Measurements from ENCODE around the gene PPFIBP2.
A peak's percentile ranks its signal among the peaks of the same experiment; 100 is the strongest.

PPFIBP2 gene

DNA sequence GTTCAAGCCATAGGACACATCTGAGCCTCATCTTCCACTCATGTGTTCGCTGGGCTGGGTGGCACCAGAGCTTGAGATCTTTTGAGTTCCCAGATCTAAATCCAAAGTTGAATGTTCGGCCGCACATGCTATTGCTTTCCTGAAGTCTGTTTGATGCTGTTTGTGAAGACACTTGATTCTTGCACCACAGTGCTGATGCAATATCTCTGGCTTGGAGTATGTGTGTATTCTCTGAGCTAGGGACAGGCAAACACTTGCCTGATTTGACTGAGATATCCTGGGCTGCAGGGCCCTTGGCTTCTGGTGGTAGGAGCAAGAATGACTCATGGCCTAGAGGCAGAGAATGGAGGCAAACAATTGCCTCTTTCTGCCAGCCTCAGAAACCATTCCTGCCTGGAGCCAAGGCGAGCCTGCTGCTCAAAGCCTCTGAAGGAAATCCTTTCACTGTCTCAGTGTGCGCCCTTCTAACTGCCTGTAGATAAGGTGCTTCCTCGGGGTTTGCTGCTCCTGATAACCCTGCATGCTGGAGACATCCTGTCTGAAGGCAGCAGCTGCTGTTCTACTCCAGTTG, 86.5 kb downstream of the PPFIBP2 start:
- DNase-seq (ENCODE audit: low spot score): no peak

DNA sequence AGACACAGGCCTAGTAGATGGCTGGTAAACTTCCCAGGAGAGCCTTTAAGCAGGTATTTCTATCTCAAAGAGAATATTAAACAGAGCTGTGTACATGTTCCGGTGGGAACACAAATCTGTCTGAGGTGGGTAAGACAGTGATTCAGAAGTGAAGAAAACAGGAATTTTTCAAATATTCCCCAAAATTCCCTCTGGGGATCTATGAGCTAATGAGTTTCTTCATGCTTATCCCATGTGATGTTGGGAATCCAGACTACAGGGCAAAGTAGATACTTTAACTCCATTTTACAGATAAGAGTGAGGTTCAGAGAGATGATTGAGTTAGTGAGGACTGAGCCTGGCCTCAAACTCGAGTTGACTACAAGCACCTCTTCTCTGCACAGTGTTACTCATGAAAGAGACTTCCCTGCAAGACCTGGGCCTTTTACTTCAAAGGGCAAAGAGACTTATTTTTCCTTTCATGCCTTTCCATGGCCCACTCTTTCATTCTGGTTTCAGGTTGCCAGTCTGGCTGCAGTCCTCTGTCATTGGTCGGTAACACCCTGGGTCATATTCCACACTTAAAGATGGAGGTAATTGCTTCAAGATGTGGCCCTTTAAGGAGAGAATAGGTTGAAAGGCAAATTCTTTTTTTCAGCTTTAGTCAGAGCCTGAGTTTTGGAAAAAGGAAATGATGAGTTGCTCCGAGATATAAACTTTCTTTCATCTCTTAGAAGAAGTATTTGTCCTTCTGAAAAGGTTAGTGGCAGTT, 89.4 kb downstream of the PPFIBP2 start:
- no peak for DNase-seq (ENCODE audit: low spot score)

DNA sequence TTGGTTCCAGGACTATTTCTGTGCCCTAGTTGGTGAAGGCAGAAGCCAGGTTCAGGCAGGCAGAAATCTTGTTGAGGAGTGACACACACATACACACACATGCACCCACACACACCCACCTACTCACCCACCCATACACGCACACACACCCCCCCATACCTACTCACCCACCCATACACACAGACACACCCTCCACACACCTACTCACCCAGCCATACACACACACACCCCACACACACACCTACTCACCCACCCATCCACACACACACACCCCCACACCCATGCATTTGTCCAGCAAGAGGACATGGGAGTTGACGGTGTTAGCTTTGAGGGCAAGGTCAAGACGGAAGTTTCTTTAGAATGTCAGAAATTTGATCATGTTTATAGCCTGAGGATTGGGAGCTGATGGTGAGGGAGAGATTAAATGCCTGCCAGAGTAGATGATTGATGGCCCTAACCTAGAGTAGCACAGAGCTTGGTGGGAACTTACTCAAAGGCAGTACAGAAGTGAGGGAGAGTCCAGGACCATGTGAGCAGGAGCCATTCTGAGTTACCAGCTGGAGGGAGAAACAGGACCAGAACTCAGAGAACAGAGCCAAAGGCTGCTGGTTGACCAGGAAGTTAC, 90.6 kb downstream of the PPFIBP2 start:
- no peak for DNase-seq (ENCODE audit: low spot score)

GRCh38 chr11:7605186-7605943, 91.6 kb downstream of the PPFIBP2 start:
- DNase-seq (ENCODE audit: low spot score): no peak

- no peak for DNase-seq (ENCODE audit: low spot score)
These were observed 92.7 kb downstream of the PPFIBP2 start for GRCh38 chr11:7606496-7606895.

DNA sequence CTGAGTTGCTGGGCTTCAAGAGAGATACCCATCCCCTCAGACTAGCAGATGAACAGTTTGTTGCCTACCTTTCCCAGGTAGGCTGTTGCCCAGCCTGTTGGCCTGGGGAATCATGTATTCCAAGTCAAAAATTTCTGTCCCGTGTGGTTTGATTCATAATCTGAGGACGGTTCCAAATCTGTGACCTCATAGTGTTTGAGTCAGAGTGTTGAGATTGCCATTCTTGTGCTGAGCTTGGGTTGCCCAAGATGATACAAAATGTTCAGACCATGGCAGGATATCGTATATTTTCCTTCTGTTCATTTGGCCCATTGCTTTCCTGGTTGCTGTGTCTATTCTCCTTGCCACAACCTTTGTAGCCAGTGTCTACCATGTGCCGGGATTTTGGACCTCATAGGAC, 95.2 kb downstream of the PPFIBP2 start:
- no peak for DNase-seq (ENCODE audit: low spot score)

GRCh38 chr11:7609521-7609920, 95.7 kb downstream of the PPFIBP2 start:
- no peak for DNase-seq (ENCODE audit: low spot score)

DNA sequence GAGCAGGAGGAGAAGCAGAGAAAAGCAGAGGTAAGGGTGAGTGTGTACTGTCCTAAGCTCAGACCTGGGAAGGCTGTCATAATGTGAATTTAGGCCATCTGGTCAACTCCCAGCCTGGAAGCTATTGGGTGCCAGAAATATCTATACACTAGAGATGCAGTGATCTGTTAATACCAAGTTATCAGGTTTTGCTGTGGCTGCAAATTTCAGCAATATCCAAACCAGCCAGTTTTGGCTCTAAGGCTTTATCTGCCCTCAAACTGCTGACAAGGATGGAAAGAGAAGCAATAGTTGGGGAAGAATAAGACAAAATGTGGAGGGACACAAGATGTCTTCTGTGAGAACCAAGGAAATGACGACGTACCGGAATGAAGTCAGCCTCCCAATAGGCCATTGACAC, 96.6 kb downstream of the PPFIBP2 start:
- no peak for DNase-seq (ENCODE audit: low spot score)

GRCh38 chr11:7611411-7611810, 97.6 kb downstream of the PPFIBP2 start:
- no peak for DNase-seq (ENCODE audit: low spot score)

GRCh38 chr11:7612056-7612660, 98.4 kb downstream of the PPFIBP2 start:
- DNase-seq (ENCODE audit: low spot score): no peak

DNA sequence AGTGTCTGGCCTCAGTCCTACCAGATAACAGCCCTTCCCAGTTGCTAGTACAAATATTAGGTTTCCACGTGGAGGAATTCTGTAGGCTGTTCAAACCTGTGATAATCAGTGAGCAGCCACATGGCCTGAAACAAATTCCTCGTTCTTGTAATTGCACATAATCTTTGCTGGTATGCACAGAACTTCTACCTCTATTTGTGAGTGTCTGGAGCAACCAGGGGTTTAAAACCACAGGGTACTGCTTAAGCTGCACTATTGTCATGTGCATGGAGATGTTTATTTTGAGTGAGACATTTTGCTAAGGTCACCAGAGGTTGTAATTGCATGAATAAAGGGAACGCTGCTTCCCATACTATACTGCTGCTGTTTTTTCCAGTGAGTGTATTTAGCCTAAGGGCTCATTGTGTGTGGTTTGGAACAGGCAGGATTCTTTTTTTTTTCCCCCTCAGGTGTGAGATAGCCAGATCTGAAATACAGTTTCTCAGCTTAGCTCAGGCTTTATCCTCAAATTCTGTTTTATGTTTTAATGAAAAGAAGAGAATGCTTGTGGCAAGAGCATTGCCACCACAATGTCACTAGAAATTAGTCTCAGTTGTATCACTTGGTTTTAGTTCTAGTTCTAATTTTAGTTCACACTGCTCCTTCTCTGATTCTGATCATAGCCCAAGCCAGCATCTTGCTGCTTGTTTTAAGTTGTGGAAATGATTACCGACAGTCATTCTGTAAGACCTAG, 99.0 kb downstream of the PPFIBP2 start:
- peak; percentile 7 for DNase-seq (ENCODE audit: low spot score)

- DNase-seq (ENCODE audit: low spot score): no peak
These were observed 99.6 kb downstream of the PPFIBP2 start for GRCh38 chr11:7613394-7613720.

- DNase-seq (ENCODE audit: low spot score): no peak
These were observed 100.9 kb downstream of the PPFIBP2 start for GRCh38 chr11:7614656-7615055.

DNA sequence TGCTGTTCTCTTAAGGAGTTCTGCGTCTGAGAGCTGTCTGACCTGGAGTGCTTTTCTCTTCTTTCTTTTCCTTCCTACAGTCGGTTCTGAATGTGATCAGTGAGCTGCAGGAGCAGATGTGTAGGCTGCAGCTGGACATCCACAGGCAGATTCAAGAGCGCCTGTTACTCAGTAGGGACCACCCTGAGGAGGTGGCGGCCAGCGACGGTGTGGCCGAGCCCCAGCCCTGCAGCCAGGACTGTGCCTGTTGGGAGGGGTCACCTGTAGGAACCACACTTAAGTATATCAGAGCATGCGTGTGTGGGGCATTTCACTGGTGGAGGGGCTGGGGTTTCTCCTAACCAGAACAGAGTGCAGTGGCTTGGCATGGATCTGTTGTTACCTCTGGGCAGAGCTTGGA, 103.2 kb downstream of the PPFIBP2 start:
- no peak for DNase-seq (ENCODE audit: low spot score)

GRCh38 chr11:7619322-7619721, 105.5 kb downstream of the PPFIBP2 start:
- no peak for DNase-seq (ENCODE audit: low spot score)

GRCh38 chr11:7621090-7621489, 107.3 kb downstream of the PPFIBP2 start:
- no peak for DNase-seq (ENCODE audit: low spot score)

GRCh38 chr11:7621554-7621953, 107.8 kb downstream of the PPFIBP2 start:
- DNase-seq (ENCODE audit: low spot score): no peak

DNA sequence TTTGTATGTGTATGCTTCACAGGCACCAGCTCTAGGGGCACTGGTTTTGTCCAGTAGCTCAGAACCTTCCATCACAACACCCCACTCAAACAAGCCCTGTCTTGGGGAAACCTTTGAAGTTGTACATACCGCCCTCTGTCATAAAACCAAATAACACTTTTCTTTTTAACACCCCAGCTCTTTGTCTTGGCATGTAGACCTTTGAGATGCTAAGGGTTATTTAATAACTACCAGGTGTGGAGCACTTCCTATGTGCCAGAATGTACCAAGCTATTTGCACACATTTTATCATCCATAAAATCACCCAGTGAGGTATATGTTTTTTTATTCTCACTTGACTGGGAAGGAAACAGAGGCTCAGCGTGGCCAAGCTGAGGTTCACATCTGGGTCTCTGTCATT, 108.9 kb downstream of the PPFIBP2 start:
- no peak for DNase-seq (ENCODE audit: low spot score)

DNA sequence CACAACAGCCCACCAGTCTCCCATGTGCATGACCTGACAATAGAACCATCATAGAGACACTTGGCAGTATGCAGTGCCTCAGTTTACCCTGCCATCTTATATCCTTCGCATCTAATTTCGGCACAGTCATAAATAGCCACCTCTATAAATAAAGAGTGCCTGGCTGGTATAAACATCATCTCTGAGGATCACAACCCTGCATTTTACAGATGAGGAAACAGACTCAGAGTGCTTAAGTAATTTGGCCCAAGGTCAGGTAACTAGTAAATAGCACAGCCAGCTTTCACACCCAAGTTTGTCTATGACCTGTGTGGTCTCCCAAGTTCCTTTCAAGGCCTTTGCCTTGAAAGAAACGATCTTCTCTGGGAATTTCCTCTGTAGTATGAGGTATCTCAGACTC, 114.9 kb downstream of the PPFIBP2 start:
- DNase-seq (ENCODE audit: low spot score): no peak

GRCh38 chr11:7630002-7630401, 116.2 kb downstream of the PPFIBP2 start:
- no peak for DNase-seq (ENCODE audit: low spot score)

GRCh38 chr11:7632211-7632610, 118.4 kb downstream of the PPFIBP2 start:
- no peak for DNase-seq (ENCODE audit: low spot score)

- DNase-seq (ENCODE audit: low spot score): no peak
These were observed 121.3 kb downstream of the PPFIBP2 start for GRCh38 chr11:7635137-7635536.

Data from cerebellar cortex (tissue), 1 donor.